CD4-positive, alpha-beta T cell treated with Interferon gamma for 1 hour (primary cell): ENCODE data around the gene PCDHGC5.

ENCODE experiments used
- DNase-seq: peaks from one replicate; pipeline ENCODE4 v3.0.0-alpha.2; 2020

The PCDHGC5 gene

DNA sequence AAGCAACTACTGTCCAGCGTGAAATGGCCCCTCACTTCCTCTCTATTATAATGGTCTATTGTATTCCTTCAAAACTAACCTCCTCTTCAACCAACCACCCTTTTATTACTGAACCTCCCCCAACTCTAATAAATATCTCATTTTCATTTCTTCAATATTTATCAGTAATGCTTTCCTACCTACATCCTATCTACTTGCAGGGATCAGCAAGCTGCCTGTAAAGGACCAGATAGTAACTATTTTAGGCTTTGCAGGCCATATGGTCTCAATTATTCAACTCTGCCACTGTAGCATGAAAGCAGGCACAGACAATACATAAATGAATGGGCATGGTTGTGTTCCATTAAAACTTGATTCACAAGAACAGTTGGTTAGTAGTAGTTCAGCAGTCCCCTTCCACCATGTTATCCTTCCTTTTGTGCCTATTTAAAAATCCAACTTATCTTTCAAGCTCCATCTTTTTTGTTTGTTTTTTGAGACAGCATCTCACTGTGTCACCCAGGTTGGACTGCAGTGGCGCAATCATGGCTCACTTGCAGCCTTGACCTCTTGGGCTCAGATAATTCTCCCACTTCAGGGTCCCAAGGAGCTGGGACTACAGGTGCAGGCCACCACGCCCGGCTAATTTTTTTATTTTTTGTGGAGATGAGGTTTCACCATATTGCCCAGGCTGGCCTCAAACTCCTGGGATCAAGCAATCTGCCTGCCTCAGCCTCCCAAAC is 45.8 kb downstream of the PCDHGC5 start:
- DNase-seq = no peak
